GM06990 (cell line): ENCODE measurements around the gene SLC4A8.

Source experiments
- DNase-seq: peaks from one replicate; pipeline ENCODE4 v3.0.0-alpha.2; 2011; ENCODE audit not compliant: insufficient read length; ENCODE audit errors: extremely low read depth
- H3K27me3 ChIP-seq: replicated peaks from 2 replicates; pipeline ENCODE4 v1.6.0; 2011; ENCODE audit warnings: low read length; ENCODE audit not compliant: control insufficient read depth, insufficient read depth
- H3K36me3 ChIP-seq: 2 replicates; pipeline ENCODE4 v1.5.1; 2011; ENCODE audit warnings: low read length; ENCODE audit not compliant: control insufficient read depth, insufficient read depth
- H3K4me3 ChIP-seq: replicated peaks from 2 replicates; pipeline ENCODE4 v1.5.1; 2011; ENCODE audit warnings: low read depth, mild to moderate bottlenecking, control low read depth, low read length
- TF ChIP-seq, protein P1 (sequence below): IDR thresholded peaks from 2 replicates; pipeline ENCODE4 v1.5.1; 2011; ENCODE audit warnings: low read length, control low read depth, mild to moderate bottlenecking, inconsistent platforms; ENCODE audit not compliant: insufficient read depth, poor library complexity, severe bottlenecking

Gene SLC4A8

DNA sequence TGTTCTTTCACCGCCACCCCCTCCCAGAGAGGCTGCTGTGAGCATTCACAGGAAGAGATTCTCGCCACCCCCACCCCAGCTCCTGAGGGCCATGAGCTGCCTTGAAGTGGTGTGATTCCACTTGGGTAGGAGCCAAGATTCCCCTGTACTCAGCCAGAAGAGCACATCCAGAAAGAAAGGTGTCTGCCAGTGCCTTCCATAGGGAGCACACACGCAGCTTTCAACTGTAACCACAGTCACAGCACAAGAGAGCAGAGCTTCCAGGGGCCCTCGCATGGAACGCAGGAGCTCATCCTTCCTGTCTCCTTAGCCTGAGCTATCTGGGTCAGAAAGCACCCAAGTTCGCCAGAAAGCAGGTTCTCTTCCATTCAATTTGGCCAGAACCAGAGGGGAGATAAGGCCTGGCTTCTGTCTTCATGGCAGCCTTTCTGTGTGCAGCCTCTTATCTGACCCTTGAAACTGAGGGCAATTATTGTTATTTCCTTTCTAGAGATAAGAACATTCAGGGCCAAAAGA is 99.8 kb downstream of the SLC4A8 start:
- H3K27me3 ChIP-seq: no peaks in the 10 kb centered on the region
- TF ChIP-seq, protein P1, sequence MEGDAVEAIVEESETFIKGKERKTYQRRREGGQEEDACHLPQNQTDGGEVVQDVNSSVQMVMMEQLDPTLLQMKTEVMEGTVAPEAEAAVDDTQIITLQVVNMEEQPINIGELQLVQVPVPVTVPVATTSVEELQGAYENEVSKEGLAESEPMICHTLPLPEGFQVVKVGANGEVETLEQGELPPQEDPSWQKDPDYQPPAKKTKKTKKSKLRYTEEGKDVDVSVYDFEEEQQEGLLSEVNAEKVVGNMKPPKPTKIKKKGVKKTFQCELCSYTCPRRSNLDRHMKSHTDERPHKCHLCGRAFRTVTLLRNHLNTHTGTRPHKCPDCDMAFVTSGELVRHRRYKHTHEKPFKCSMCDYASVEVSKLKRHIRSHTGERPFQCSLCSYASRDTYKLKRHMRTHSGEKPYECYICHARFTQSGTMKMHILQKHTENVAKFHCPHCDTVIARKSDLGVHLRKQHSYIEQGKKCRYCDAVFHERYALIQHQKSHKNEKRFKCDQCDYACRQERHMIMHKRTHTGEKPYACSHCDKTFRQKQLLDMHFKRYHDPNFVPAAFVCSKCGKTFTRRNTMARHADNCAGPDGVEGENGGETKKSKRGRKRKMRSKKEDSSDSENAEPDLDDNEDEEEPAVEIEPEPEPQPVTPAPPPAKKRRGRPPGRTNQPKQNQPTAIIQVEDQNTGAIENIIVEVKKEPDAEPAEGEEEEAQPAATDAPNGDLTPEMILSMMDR: no peak
- no peak overlapping the region for H3K4me3 ChIP-seq
- DNase-seq: no peak
- H3K36me3 ChIP-seq: no peaks in the 10 kb centered on the region

DNA sequence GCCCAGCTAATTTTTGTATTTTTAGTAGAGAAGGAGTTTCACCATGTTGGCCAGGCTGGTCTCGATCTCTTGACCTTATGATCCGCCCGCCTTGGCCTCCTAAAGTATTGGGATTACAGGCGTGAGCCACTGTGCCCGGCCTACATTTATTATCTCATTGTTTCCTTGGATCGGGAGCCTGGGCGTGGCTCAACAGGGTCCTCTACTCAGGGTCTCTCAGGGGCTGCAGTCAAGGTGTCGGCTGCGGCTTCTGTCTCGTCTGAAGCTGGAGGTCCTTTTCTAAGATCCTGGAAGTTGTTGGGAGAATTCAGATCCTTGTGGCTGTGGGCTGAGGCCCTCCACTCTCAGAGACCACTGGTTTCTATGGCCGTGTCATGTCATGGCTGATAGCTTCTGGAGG is 100.9 kb downstream of the SLC4A8 start:
- H3K27me3 ChIP-seq: no peaks in the 10 kb centered on the region
- no peaks in the 10 kb centered on the region for H3K36me3 ChIP-seq
- no peak overlapping the region for H3K4me3 ChIP-seq
- DNase-seq: no peak
- TF ChIP-seq, protein P1: no peak

- no peak for DNase-seq
- TF ChIP-seq, protein P1: no peak
These were observed 103.3 kb downstream of the SLC4A8 start for GRCh38 chr12:51527966-51528365.

GRCh38 chr12:51528852-51529650 is 104.4 kb downstream of the SLC4A8 start:
- no peak for DNase-seq
- Histone ChIP-seq H3K36me3 (no peaks in the 10 kb centered on the region), H3K4me3 (no peak overlapping the region), H3K27me3 (no peaks in the 10 kb centered on the region; the same call in 1 of the 2 replicates)
- TF ChIP-seq, protein P1: no peak

More at GRCh38 chr12:51527966-51528365, 103.3 kb downstream of the SLC4A8 start:
- no peak overlapping the region for H3K4me3 ChIP-seq
- no peaks in the 10 kb centered on the region for H3K36me3 ChIP-seq
- no peaks in the 10 kb centered on the region for H3K27me3 ChIP-seq

DNA sequence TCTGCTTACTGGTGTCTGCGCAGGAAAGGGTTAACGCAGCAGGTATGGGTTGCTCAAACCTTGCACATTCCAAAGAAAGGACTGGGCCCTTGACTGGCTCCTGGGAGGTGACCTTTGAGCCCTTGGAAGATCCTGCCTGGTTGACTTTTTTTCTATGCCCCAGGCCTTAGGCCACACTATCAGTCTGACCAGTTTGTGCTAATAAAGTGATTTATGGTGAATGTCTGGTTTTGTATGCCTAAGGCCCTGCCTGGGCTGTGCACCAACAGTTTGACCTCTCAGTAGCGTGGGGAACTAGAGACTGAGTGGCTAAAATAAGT is 105.0 kb downstream of the SLC4A8 start:
- TF ChIP-seq, protein P1: no peak
- no peak for DNase-seq
- Histone ChIP-seq H3K27me3 (no peaks in the 10 kb centered on the region; the same call in 1 of the 2 replicates), H3K4me3 (no peak overlapping the region), H3K36me3 (no peaks in the 10 kb centered on the region)
